ENCODE data around the gene PARP3. TPM values are rescaled to one million over a fixed set of nuclear protein-coding genes. Genes with fewer than 3 reads are reported as not detected.

The PARP3 gene
- total RNA-seq, 1 donor from 2014 or later, result 12.7 TPM

- H3K9me3 Mint-ChIP-seq, result no peaks in the 10 kb centered on the region
- no peak overlapping the region for H3K4me3 Mint-ChIP-seq
- TF ChIP-seq CTCF (IDR thresholded peaks at IDR 0.05), result no peak
- ATAC-seq (ENCODE audit: low read depth) (no peak), DNase-seq (no peak)
- intact Hi-C loops (cut with micrococcal nuclease), result no loop called here
- H3K4me1 Mint-ChIP-seq, result peaks cover 2% of the 10 kb centered on the region
- ChIA-PET POLR2A (no interaction called here), CTCF (interaction anchor here (1.3 kb wide), 1 partner anchor 13 kb away, joined by 3 read pairs; no protein-coding TSS in a partner anchor)
- H3K27ac Mint-ChIP-seq, result no peak overlapping the region
- H3K36me3 Mint-ChIP-seq (ENCODE audit: low read depth), result no peaks in the 10 kb centered on the region
- H3K27me3 Mint-ChIP-seq, result peaks cover 16% of the 10 kb centered on the region
These were observed 15.5 kb downstream of the PARP3 start for GRCh38 chr3:51957520-51958205.

- Mint-ChIP-seq H3K4me1 (peaks cover 2% of the 10 kb centered on the region), H3K27ac (no peak overlapping the region)
- POLR2A ChIA-PET, result no interaction called here
These were observed 16.7 kb downstream of the PARP3 start for GRCh38 chr3:51958603-51959521.

GRCh38 chr3:51959651-51960050 is 17.5 kb downstream of the PARP3 start:
- intact Hi-C loops (cut with micrococcal nuclease), result no loop called here
- DNase-seq (no peak), ATAC-seq (ENCODE audit: low read depth) (no peak)
- ChIA-PET CTCF (no interaction called here), POLR2A (no interaction called here)
- no peaks in the 10 kb centered on the region for H3K9me3 Mint-ChIP-seq
- no peak overlapping the region for H3K27ac Mint-ChIP-seq
- no peak overlapping the region for H3K4me3 Mint-ChIP-seq
- H3K36me3 Mint-ChIP-seq (ENCODE audit: low read depth), result no peaks in the 10 kb centered on the region
- peaks cover 2% of the 10 kb centered on the region for H3K4me1 Mint-ChIP-seq
- no peaks in the 10 kb centered on the region for H3K27me3 Mint-ChIP-seq
- no peak for TF ChIP-seq CTCF (IDR thresholded peaks at IDR 0.05)

More at GRCh38 chr3:51958603-51959521, 16.7 kb downstream of the PARP3 start:
- no peak for TF ChIP-seq CTCF (IDR thresholded peaks at IDR 0.05)
- CTCF ChIA-PET, result no interaction called here
- Mint-ChIP-seq H3K4me3 (no peak overlapping the region), H3K36me3 (ENCODE audit: low read depth) (no peaks in the 10 kb centered on the region), H3K9me3 (no peaks in the 10 kb centered on the region), H3K27me3 (peaks cover 6% of the 10 kb centered on the region)
- no peak for ATAC-seq (ENCODE audit: low read depth)
- DNase-seq, result no peak
- intact Hi-C loops (cut with micrococcal nuclease), result no loop called here

- ChIA-PET CTCF (no interaction called here), POLR2A (no interaction called here)
- intact Hi-C loops (cut with micrococcal nuclease), result no loop called here
- DNase-seq (no peak), ATAC-seq (ENCODE audit: low read depth) (no peak)
- Mint-ChIP-seq H3K27me3 (peaks cover 4% of the 10 kb centered on the region), H3K4me3 (no peak overlapping the region), H3K9me3 (no peaks in the 10 kb centered on the region), H3K36me3 (ENCODE audit: low read depth) (no peaks in the 10 kb centered on the region), H3K4me1 (no peaks in the 10 kb centered on the region), H3K27ac (no peak overlapping the region)
- no peak for TF ChIP-seq CTCF (IDR thresholded peaks at IDR 0.05)
These were observed 18.2 kb downstream of the PARP3 start for GRCh38 chr3:51960386-51960785.

GRCh38 chr3:51961011-51961410 is 18.8 kb downstream of the PARP3 start:
- POLR2A ChIA-PET, result interaction anchor here (0.6 to 1.3 kb wide), 2 partner anchors 8 to 13 kb away, joined by 3 to 4 read pairs; partner anchors contain the start of gene ABHD14B
- no peak for TF ChIP-seq CTCF (IDR thresholded peaks at IDR 0.05)
- CTCF ChIA-PET, result no interaction called here
- DNase-seq, result no peak
- no peak overlapping the region for H3K4me3 Mint-ChIP-seq
- peaks cover 5% of the 10 kb centered on the region for H3K27me3 Mint-ChIP-seq
- no peaks in the 10 kb centered on the region for H3K36me3 Mint-ChIP-seq (ENCODE audit: low read depth)
- H3K9me3 Mint-ChIP-seq, result no peaks in the 10 kb centered on the region
- no peak for ATAC-seq (ENCODE audit: low read depth)
- no peak overlapping the region for H3K27ac Mint-ChIP-seq
- intact Hi-C loops (cut with micrococcal nuclease), result no loop called here
- H3K4me1 Mint-ChIP-seq, result no peaks in the 10 kb centered on the region

Measured in activated B cell treated with CpG ODN at 0.5 μM for 24 hours (primary cell).